ENCODE measurements around the gene PALLD. TPM values are rescaled to one million over a fixed set of nuclear protein-coding genes. Genes with fewer than 3 reads are reported as not detected.
A peak's percentile ranks its signal among the peaks of the same experiment; 100 is the strongest.
"Not testable (repeated sequence)": the region's sequence is repeated elsewhere in the genome, so short reads cannot be mapped to it uniquely, and the experiment has no call there.

PALLD gene
- total RNA-seq, 1 donor from 2014 or later = 45.6 TPM

GRCh38 chr4:168506014-168506413 lies 9.2 kb downstream of the PALLD start:
- no peak overlapping the region for H3K4me3 ChIP-seq (ENCODE audit: low read depth, low read length)
- no peak for DNase-seq (ENCODE audit: low read depth)
- TF ChIP-seq CTCF (conservative IDR thresholded peaks at IDR 0.05; ENCODE audit: low read depth, low read length) = no peak

GRCh38 chr4:168507178-168507815 lies 10.4 kb downstream of the PALLD start:
- no peak for TF ChIP-seq CTCF (conservative IDR thresholded peaks at IDR 0.05; ENCODE audit: low read depth, low read length)
- no peak overlapping the region for H3K4me3 ChIP-seq (ENCODE audit: low read depth, low read length)
- no peak for DNase-seq (ENCODE audit: low read depth)

- no peak for TF ChIP-seq CTCF (conservative IDR thresholded peaks at IDR 0.05; ENCODE audit: low read depth, low read length)
These were observed 11.8 kb downstream of the PALLD start for GRCh38 chr4:168508683-168509082.

GRCh38 chr4:168509786-168510185 lies 12.9 kb downstream of the PALLD start:
- H3K4me3 ChIP-seq (ENCODE audit: low read depth, low read length) = no peak overlapping the region
- no peak for TF ChIP-seq CTCF (conservative IDR thresholded peaks at IDR 0.05; ENCODE audit: low read depth, low read length)
- DNase-seq (ENCODE audit: low read depth) = peak; percentile 71

More at GRCh38 chr4:168508683-168509082, 11.8 kb downstream of the PALLD start:
- no peak overlapping the region for H3K4me3 ChIP-seq (ENCODE audit: low read depth, low read length)
- DNase-seq (ENCODE audit: low read depth) = no peak

GRCh38 chr4:168511780-168512489 lies 15.1 kb downstream of the PALLD start:
- no peak for TF ChIP-seq CTCF (conservative IDR thresholded peaks at IDR 0.05; ENCODE audit: low read depth, low read length)
- DNase-seq (ENCODE audit: low read depth) = no peak
- no peak overlapping the region for H3K4me3 ChIP-seq (ENCODE audit: low read depth, low read length)

- not testable (repeated sequence) for H3K4me3 ChIP-seq (ENCODE audit: low read depth, low read length); DNase-seq (ENCODE audit: low read depth)
These were observed 17.0 kb downstream of the PALLD start for GRCh38 chr4:168513826-168514225.

GRCh38 chr4:168514249-168514852 lies 17.5 kb downstream of the PALLD start:
- peak; percentile 35 for TF ChIP-seq CTCF (conservative IDR thresholded peaks at IDR 0.05; ENCODE audit: low read depth, low read length)
- no peak overlapping the region for H3K4me3 ChIP-seq (ENCODE audit: low read depth, low read length)
- DNase-seq (ENCODE audit: low read depth) = no peak

Data from epithelial cell of proximal tubule (primary cell).